ENCODE measurements around the gene RRN3. TPM values are rescaled to one million over a fixed set of nuclear protein-coding genes. Genes with fewer than 3 reads are reported as not detected.

Gene RRN3
- total and polyA plus RNA-seq, 9 of the 15 experiments (the other 6 are each of a cell fraction or from before 2014, with no cell fraction given) = 22.2 to 49.5 (median 28.4) TPM

DNA sequence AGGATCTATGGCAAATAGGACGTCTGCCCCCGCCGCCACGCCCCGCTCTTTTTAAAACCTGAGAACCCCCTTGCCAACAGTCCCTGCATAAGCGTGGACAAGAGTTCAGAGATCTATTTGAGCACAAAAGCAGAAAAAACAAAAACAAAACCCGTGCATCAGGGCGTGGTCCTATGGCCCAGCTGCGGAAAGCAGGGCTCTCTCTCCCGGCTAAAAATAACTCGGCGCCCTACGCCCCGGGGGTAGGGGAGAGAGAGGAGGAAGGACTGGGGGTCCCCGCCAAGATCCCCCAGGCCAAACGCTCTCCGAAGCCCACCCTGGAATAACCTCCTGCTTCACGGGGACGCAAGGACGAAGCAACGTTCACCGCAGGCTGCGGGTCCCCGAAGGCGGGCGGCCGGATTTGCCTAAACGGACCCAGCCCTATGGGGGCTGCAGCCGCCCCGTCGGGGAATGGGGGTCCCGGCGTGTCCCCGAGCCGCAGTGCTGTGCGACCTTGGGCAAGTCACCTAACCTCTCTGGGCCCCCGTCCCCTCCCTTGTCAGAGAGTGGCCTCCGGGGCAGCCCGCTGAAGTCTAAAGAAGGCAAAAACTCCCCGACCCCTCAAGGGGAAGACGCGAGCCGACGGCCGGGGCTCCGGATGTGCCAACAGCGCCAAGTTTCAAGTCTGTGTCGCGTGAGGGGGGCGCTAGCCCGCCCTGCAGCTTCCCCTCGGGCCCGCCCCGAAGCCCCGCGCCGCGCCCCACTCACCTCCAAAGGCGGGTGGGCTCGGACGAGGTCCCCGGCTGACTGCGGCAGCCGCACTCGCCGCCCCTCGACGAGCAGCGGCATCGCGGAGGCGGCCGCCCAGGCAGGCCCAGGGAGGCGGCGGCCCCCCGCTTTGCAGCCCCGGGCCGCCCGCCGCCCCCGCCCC, 38.7 kb downstream of the RRN3 start (continued):
- TF ChIP-seq, protein P1, sequence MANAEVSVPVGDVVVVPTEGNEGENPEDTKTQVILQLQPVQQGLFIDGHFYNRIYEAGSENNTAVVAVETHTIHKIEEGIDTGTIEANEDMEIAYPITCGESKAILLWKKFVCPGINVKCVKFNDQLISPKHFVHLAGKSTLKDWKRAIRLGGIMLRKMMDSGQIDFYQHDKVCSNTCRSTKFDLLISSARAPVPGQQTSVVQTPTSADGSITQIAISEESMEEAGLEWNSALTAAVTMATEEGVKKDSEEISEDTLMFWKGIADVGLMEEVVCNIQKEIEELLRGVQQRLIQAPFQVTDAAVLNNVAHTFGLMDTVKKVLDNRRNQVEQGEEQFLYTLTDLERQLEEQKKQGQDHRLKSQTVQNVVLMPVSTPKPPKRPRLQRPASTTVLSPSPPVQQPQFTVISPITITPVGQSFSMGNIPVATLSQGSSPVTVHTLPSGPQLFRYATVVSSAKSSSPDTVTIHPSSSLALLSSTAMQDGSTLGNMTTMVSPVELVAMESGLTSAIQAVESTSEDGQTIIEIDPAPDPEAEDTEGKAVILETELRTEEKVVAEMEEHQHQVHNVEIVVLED (CRISPR knock-in tag; IDR thresholded peaks at IDR 0.05) = no peak
- TF ChIP-seq, protein P2, sequence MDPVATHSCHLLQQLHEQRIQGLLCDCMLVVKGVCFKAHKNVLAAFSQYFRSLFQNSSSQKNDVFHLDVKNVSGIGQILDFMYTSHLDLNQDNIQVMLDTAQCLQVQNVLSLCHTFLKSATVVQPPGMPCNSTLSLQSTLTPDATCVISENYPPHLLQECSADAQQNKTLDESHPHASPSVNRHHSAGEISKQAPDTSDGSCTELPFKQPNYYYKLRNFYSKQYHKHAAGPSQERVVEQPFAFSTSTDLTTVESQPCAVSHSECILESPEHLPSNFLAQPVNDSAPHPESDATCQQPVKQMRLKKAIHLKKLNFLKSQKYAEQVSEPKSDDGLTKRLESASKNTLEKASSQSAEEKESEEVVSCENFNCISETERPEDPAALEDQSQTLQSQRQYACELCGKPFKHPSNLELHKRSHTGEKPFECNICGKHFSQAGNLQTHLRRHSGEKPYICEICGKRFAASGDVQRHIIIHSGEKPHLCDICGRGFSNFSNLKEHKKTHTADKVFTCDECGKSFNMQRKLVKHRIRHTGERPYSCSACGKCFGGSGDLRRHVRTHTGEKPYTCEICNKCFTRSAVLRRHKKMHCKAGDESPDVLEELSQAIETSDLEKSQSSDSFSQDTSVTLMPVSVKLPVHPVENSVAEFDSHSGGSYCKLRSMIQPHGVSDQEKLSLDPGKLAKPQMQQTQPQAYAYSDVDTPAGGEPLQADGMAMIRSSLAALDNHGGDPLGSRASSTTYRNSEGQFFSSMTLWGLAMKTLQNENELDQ (CRISPR knock-in tag; IDR thresholded peaks at IDR 0.05; ENCODE audit: borderline replicate concordance) = no peak
- TF ChIP-seq COPS2 (conservative IDR thresholded peaks at IDR 0.05) (no peak), ZNF224 (CRISPR knock-in tag; IDR thresholded peaks at IDR 0.05) (no peak), LCOR (CRISPR knock-in tag; IDR thresholded peaks at IDR 0.05) (no peak), ZFX (CRISPR knock-in tag; IDR thresholded peaks at IDR 0.05) (peak; percentile 46; the same call in 1 of the 2 replicates), ARID1B (IDR thresholded peaks at IDR 0.05) (no peak), ASH1L (IDR thresholded peaks at IDR 0.05; ENCODE audit: borderline replicate concordance, low read depth, partially characterized antibody) (no peak), SRSF9 (IDR thresholded peaks at IDR 0.05; ENCODE audit: borderline replicate concordance, low read depth, low read length) (no peak), PTBP1 (IDR thresholded peaks at IDR 0.05; ENCODE audit: low read depth, low read length) (peak; percentile 71; the same call in 1 of the 2 replicates), KDM1A (IDR thresholded peaks at IDR 0.05) (peak; percentile 91 to 96), KDM5B (IDR thresholded peaks at IDR 0.05; ENCODE audit: insufficient replicate concordance, low read depth, low read length) (peak; percentile 42), SRSF1 (IDR thresholded peaks at IDR 0.05; ENCODE audit: low read depth, low read length) (0 out of 2 replicates have a peak, but pooled peaks have one; percentile 65)
- TF ChIP-seq, protein P3, sequence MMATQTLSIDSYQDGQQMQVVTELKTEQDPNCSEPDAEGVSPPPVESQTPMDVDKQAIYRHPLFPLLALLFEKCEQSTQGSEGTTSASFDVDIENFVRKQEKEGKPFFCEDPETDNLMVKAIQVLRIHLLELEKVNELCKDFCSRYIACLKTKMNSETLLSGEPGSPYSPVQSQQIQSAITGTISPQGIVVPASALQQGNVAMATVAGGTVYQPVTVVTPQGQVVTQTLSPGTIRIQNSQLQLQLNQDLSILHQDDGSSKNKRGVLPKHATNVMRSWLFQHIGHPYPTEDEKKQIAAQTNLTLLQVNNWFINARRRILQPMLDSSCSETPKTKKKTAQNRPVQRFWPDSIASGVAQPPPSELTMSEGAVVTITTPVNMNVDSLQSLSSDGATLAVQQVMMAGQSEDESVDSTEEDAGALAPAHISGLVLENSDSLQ (IDR thresholded peaks at IDR 0.05) = no peak
- TF ChIP-seq, protein P4, sequence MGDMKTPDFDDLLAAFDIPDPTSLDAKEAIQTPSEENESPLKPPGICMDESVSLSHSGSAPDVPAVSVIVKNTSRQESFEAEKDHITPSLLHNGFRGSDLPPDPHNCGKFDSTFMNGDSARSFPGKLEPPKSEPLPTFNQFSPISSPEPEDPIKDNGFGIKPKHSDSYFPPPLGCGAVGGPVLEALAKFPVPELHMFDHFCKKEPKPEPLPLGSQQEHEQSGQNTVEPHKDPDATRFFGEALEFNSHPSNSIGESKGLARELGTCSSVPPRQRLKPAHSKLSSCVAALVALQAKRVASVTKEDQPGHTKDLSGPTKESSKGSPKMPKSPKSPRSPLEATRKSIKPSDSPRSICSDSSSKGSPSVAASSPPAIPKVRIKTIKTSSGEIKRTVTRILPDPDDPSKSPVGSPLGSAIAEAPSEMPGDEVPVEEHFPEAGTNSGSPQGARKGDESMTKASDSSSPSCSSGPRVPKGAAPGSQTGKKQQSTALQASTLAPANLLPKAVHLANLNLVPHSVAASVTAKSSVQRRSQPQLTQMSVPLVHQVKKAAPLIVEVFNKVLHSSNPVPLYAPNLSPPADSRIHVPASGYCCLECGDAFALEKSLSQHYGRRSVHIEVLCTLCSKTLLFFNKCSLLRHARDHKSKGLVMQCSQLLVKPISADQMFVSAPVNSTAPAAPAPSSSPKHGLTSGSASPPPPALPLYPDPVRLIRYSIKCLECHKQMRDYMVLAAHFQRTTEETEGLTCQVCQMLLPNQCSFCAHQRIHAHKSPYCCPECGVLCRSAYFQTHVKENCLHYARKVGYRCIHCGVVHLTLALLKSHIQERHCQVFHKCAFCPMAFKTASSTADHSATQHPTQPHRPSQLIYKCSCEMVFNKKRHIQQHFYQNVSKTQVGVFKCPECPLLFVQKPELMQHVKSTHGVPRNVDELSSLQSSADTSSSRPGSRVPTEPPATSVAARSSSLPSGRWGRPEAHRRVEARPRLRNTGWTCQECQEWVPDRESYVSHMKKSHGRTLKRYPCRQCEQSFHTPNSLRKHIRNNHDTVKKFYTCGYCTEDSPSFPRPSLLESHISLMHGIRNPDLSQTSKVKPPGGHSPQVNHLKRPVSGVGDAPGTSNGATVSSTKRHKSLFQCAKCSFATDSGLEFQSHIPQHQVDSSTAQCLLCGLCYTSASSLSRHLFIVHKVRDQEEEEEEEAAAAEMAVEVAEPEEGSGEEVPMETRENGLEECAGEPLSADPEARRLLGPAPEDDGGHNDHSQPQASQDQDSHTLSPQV (IDR thresholded peaks at IDR 0.05) = no peak
- TF ChIP-seq, protein P5, sequence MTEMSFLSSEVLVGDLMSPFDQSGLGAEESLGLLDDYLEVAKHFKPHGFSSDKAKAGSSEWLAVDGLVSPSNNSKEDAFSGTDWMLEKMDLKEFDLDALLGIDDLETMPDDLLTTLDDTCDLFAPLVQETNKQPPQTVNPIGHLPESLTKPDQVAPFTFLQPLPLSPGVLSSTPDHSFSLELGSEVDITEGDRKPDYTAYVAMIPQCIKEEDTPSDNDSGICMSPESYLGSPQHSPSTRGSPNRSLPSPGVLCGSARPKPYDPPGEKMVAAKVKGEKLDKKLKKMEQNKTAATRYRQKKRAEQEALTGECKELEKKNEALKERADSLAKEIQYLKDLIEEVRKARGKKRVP (CRISPR knock-in tag; IDR thresholded peaks at IDR 0.05) = no peak
